ENCODE results near the gene MCUR1. TPM values are rescaled to one million over a fixed set of nuclear protein-coding genes. Genes with fewer than 3 reads are reported as not detected.
A peak's percentile ranks its signal among the peaks of the same experiment; 100 is the strongest.

MCUR1 gene
- total and polyA plus RNA-seq, 2 of the 13 experiments (the other 11 are each of a cell fraction or from before 2014, with no cell fraction given): 8.0 to 29.6 TPM

DNA sequence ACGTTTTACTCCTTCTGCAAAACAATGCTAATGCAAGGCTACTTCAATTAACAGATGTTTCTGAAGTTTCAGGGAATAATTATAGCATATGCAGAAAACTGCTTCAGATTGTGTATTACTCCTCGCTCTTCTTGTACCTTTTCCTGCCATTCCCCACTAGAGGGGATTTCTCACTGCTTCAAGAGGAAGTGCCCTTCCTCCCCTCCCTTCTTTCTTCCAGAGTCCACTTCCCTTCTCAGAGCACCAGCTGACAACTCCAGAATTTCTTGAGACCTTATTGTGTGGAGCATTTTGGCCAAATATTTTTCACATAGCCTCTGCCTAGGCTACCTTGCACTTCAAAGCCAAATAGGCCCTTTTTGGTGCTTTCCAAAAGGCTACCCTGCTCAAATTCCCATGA lies 12.7 kb upstream of the MCUR1 start:
- FAIRE-seq (peak; percentile 21), DNase-seq (ENCODE audit: low spot score) (no peak), ATAC-seq (no peak)
- Histone ChIP-seq H2AFZ (ENCODE audit: low read length) (no peak overlapping the region), H3K27me3 (ENCODE audit: control insufficient read depth in 1 of 2, insufficient read depth in 2 of 2, low read length in 2 of 2) (peaks cover 0 to 1% of the 10 kb centered on the region in 2 experiments; a peak in 1 of 5 replicates), H3K27ac (ENCODE audit: extremely low read length, insufficient read depth, low read length) (peak overlapping the region; percentile 7), H3K4me3 (replicated peaks in 1 of 3; ENCODE audit: insufficient read depth in 1 of 3, low read depth in 2 of 3, low read length in 3 of 3) (no peak overlapping the region), H3K36me3 (replicated peaks in 1 of 2; ENCODE audit: control insufficient read depth in 1 of 2, insufficient read depth in 2 of 2, low read length in 2 of 2) (no peaks in the 10 kb centered on the region), H3K4me2 (ENCODE audit: low read depth, low read length) (no peak overlapping the region), H3K79me2 (ENCODE audit: insufficient read depth, low read length) (no peaks in the 10 kb centered on the region), H4K20me1 (ENCODE audit: insufficient read depth, low read length) (no peaks in the 10 kb centered on the region), H3K9ac (ENCODE audit: insufficient read depth, low read depth, low read length) (no peak overlapping the region), H3K9me3 (ENCODE audit: low read length) (peaks cover 12% of the 10 kb centered on the region; the same call in 1 of the 2 replicates), H3K4me1 (ENCODE audit: insufficient read depth, low read length) (peaks cover 47% of the 10 kb centered on the region)
- WGBS (ENCODE audit: low lambda C conversion rate): 94% methylated on average over 2 of the region's 2 CpGs
- no peak for TF ChIP-seq YEATS4 (CRISPR knock-in tag; IDR thresholded peaks at IDR 0.05; ENCODE audit: borderline replicate concordance)
- TF ChIP-seq ZNF841 (CRISPR knock-in tag; IDR thresholded peaks at IDR 0.05; ENCODE audit: borderline replicate concordance): no peak
- TF ChIP-seq, protein P1, sequence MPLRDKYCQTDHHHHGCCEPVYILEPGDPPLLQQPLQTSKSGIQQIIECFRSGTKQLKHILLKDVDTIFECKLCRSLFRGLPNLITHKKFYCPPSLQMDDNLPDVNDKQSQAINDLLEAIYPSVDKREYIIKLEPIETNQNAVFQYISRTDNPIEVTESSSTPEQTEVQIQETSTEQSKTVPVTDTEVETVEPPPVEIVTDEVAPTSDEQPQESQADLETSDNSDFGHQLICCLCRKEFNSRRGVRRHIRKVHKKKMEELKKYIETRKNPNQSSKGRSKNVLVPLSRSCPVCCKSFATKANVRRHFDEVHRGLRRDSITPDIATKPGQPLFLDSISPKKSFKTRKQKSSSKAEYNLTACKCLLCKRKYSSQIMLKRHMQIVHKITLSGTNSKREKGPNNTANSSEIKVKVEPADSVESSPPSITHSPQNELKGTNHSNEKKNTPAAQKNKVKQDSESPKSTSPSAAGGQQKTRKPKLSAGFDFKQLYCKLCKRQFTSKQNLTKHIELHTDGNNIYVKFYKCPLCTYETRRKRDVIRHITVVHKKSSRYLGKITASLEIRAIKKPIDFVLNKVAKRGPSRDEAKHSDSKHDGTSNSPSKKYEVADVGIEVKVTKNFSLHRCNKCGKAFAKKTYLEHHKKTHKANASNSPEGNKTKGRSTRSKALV (CRISPR knock-in tag; IDR thresholded peaks at IDR 0.05): no peak
- TF ChIP-seq, protein P2, sequence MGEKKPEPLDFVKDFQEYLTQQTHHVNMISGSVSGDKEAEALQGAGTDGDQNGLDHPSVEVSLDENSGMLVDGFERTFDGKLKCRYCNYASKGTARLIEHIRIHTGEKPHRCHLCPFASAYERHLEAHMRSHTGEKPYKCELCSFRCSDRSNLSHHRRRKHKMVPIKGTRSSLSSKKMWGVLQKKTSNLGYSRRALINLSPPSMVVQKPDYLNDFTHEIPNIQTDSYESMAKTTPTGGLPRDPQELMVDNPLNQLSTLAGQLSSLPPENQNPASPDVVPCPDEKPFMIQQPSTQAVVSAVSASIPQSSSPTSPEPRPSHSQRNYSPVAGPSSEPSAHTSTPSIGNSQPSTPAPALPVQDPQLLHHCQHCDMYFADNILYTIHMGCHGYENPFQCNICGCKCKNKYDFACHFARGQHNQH (CRISPR knock-in tag; IDR thresholded peaks at IDR 0.05): no peak
- TF ChIP-seq MTF1 (CRISPR knock-in tag; IDR thresholded peaks at IDR 0.05): no peak
- no peak for TF ChIP-seq ZNF660 (CRISPR knock-in tag; IDR thresholded peaks at IDR 0.05; ENCODE audit: borderline replicate concordance, low read depth)
- no peak for TF ChIP-seq ZNF232 (CRISPR knock-in tag; IDR thresholded peaks at IDR 0.05; ENCODE audit: borderline replicate concordance)
- TF ChIP-seq MEIS1 (CRISPR knock-in tag; IDR thresholded peaks at IDR 0.05; ENCODE audit: borderline replicate concordance): no peak
- no peak for TF ChIP-seq ATAD3A (CRISPR knock-in tag; IDR thresholded peaks at IDR 0.05)
- TF ChIP-seq TEAD3 (CRISPR knock-in tag; optimal IDR thresholded peaks at IDR 0.05; ENCODE audit: borderline replicate concordance): no peak
- TF ChIP-seq, protein P3, sequence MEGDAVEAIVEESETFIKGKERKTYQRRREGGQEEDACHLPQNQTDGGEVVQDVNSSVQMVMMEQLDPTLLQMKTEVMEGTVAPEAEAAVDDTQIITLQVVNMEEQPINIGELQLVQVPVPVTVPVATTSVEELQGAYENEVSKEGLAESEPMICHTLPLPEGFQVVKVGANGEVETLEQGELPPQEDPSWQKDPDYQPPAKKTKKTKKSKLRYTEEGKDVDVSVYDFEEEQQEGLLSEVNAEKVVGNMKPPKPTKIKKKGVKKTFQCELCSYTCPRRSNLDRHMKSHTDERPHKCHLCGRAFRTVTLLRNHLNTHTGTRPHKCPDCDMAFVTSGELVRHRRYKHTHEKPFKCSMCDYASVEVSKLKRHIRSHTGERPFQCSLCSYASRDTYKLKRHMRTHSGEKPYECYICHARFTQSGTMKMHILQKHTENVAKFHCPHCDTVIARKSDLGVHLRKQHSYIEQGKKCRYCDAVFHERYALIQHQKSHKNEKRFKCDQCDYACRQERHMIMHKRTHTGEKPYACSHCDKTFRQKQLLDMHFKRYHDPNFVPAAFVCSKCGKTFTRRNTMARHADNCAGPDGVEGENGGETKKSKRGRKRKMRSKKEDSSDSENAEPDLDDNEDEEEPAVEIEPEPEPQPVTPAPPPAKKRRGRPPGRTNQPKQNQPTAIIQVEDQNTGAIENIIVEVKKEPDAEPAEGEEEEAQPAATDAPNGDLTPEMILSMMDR (CRISPR knock-in tag; IDR thresholded peaks at IDR 0.05): no peak
- TF ChIP-seq MAFF (IDR thresholded peaks at IDR 0.05; ENCODE audit: low read depth, low read length): no peak
- TF ChIP-seq HNRNPUL1 (IDR thresholded peaks at IDR 0.05; ENCODE audit: low read depth, low read length): no peak
- TF ChIP-seq, protein P4, sequence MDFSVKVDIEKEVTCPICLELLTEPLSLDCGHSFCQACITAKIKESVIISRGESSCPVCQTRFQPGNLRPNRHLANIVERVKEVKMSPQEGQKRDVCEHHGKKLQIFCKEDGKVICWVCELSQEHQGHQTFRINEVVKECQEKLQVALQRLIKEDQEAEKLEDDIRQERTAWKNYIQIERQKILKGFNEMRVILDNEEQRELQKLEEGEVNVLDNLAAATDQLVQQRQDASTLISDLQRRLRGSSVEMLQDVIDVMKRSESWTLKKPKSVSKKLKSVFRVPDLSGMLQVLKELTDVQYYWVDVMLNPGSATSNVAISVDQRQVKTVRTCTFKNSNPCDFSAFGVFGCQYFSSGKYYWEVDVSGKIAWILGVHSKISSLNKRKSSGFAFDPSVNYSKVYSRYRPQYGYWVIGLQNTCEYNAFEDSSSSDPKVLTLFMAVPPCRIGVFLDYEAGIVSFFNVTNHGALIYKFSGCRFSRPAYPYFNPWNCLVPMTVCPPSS (IDR thresholded peaks at IDR 0.05): no peak
- no peak for TF ChIP-seq ATF1 (CRISPR knock-in tag; IDR thresholded peaks at IDR 0.05)
- no TSS peak for BruUV-seq (replicated peaks)
- intact Hi-C loops (cut with micrococcal nuclease; ENCODE audit: unreplicated experiment) (no loop called here), in situ Hi-C loops (cut with HindIII; ENCODE audit: extremely low pct_ligation_motif_present, low pct_unique_long_range_greater_than_20kb) (no loop called here)
- ChIA-PET POLR2A (interaction anchor here (2.0 to 4.8 kb wide), 2 partner anchors 9 to 13 kb away, joined by 7 to 29 read pairs; partner anchors contain the start of gene MCUR1), CTCF (ENCODE audit: low intra/inter-chr PET ratio, low total read pairs) (no interaction called here)

Data from HepG2 (cell line).